Fibroblast of lung (primary cell): ENCODE results near the gene RAB13.

ENCODE experiments used
- CTCF ChIP-seq, 2 donors: IDR thresholded peaks in 1 of 2; conservative IDR thresholded peaks in 1 of 2; 1 replicate in 1 of 2; 2 replicates in 1 of 2; pipeline ENCODE4 v1.5.1; 2011 to 2012; ENCODE audit warnings: low read length in 2 of 2, control low read depth in 1 of 2, inconsistent platforms in 1 of 2, low read depth in 1 of 2, mild to moderate bottlenecking in 1 of 2
- EZH2 ChIP-seq: IDR thresholded peaks from 2 replicates; pipeline ENCODE4 v1.5.1; 2012; ENCODE audit warnings: low read length, control low read depth, mild to moderate bottlenecking; ENCODE audit errors: missing control alignments

DNA sequence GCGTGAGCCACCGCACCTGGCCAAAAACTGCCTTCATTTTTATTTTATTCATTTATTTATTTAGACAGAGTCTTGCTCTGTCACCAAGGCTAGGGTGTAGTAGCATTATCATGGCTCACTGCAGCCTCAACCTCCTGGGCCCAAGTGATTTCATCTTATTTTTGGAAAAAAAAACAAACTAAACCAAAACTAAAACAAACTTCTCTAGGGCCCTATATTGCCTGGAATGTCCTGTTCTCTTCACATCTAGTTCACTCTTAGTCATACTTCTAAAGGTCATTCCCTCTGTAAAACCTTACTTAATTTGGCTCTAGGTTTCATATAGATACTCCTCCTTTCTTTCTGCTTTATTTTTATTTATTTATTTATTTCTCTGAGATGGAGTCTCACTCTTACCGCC, 20.0 kb upstream of the RAB13 start:
- TF ChIP-seq CTCF (conservative IDR thresholded peaks at IDR 0.05 in 1 of 2, IDR thresholded peaks at IDR 0.05 in 1 of 2; ENCODE audit: low read depth in 1 of 2, low read length in 2 of 2) (no peak), EZH2 (no peak)
